CD4-positive, alpha-beta T cell treated with Interleukin-17A for 1 hour (primary cell): ENCODE data around the gene KIAA1217.

Experiments
- DNase-seq: peaks from one replicate; pipeline ENCODE4 v3.0.0-alpha.2; 2020

The KIAA1217 gene

GRCh38 chr10:24378126-24378920 is 169.4 kb downstream of the KIAA1217 start:
- no peak for DNase-seq

- DNase-seq = no peak
Observed at GRCh38 chr10:24381235-24382010, 172.5 kb downstream of the KIAA1217 start.

- no peak for DNase-seq
Observed at GRCh38 chr10:24382045-24382444, 173.1 kb downstream of the KIAA1217 start.

GRCh38 chr10:24382596-24382978 is 173.6 kb downstream of the KIAA1217 start:
- DNase-seq = no peak

- no peak for DNase-seq
Observed at GRCh38 chr10:24382979-24383663, 174.2 kb downstream of the KIAA1217 start.

- DNase-seq = no peak
Observed at GRCh38 chr10:24383681-24384106, 174.8 kb downstream of the KIAA1217 start.

- DNase-seq = no peak
Observed at GRCh38 chr10:24384954-24385353, 176.0 kb downstream of the KIAA1217 start.

- DNase-seq = no peak
Observed at GRCh38 chr10:24385776-24386175, 176.8 kb downstream of the KIAA1217 start.

GRCh38 chr10:24390146-24390700 is 181.3 kb downstream of the KIAA1217 start:
- DNase-seq = no peak

GRCh38 chr10:24390746-24391145 is 181.8 kb downstream of the KIAA1217 start:
- no peak for DNase-seq

- DNase-seq = no peak
Observed at GRCh38 chr10:24393201-24393600, 184.3 kb downstream of the KIAA1217 start.

GRCh38 chr10:24394461-24395190 is 185.7 kb downstream of the KIAA1217 start:
- no peak for DNase-seq

GRCh38 chr10:24396396-24396795 is 187.5 kb downstream of the KIAA1217 start:
- no peak for DNase-seq

- no peak for DNase-seq
Observed at GRCh38 chr10:24397662-24398061, 188.7 kb downstream of the KIAA1217 start.

GRCh38 chr10:24404567-24404966 is 195.6 kb downstream of the KIAA1217 start:
- no peak for DNase-seq

GRCh38 chr10:24405635-24406034 is 196.7 kb downstream of the KIAA1217 start:
- no peak for DNase-seq

GRCh38 chr10:24406809-24407483 is 198.0 kb downstream of the KIAA1217 start:
- no peak for DNase-seq

GRCh38 chr10:24407928-24408327 is 199.0 kb downstream of the KIAA1217 start:
- DNase-seq = no peak

- no peak for DNase-seq
Observed at GRCh38 chr10:24408365-24408764, 199.4 kb downstream of the KIAA1217 start.

- DNase-seq = no peak
Observed at GRCh38 chr10:24414597-24414996, 205.7 kb downstream of the KIAA1217 start.

- DNase-seq = no peak
Observed at GRCh38 chr10:24415455-24416125, 206.7 kb downstream of the KIAA1217 start.
